ENCODE measurements around the gene GARIN5B. TPM values are rescaled to one million over a fixed set of nuclear protein-coding genes. Genes with fewer than 3 reads are reported as not detected.

GARIN5B gene
- polyA plus RNA-seq, 1 of the 3 experiments (the other 2 are of a cell fraction): not detected

DNA sequence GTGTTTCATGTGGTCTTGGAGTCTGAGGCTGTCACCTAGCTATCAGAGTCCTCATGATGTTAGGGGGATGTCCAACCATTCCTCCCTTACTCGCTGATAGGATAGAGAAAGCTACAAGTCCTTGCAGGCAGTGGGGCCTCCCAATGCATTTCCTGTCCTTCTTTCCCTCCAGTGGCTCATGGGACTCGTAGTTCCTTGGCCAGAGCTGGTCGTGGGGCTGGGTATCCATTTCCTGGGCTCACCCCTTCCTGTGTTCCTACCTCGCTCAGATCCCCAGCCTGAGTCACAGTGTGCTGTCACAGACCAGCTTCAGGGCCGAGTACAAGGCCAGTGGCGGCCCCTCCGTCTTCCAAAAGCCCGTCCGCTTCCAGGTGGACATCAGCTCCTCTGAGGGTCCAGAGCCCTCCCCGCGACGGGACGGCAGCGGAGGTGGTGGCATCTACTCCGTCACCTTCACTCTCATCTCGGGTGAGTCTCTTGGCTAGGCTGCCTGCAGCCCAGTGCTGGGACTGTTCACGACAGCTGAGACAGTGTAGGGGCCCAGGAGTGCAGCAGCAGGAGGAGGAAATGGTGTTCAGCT lies 57.0 kb downstream of the GARIN5B start (continued):
- TF ChIP-seq EZH2phosphoT487 (IDR thresholded peaks at IDR 0.05; ENCODE audit: borderline replicate concordance, low read depth): no peak

GRCh38 chr19:55305491-55305890 lies 57.6 kb downstream of the GARIN5B start:
- peaks cover 0 to 8% of the 10 kb centered on the region in 2 experiments; a peak in 1 of 4 replicates for H3K4me1 ChIP-seq (ENCODE audit: control insufficient read depth in 1 of 2, insufficient read depth in 2 of 2, low read depth in 1 of 2, low read length in 1 of 2)
- H3K4me2 ChIP-seq: no peak overlapping the region
- no peaks in the 10 kb centered on the region for H4K20me1 ChIP-seq (ENCODE audit: insufficient read depth)
- no peak overlapping the region for H3K4me3 ChIP-seq (ENCODE audit: low read depth in 2 of 2, low read length in 1 of 2)
- no peak overlapping the region for H2AFZ ChIP-seq (ENCODE audit: low read depth)
- peaks cover 33 to 46% of the 10 kb centered on the region in 2 experiments for H3K36me3 ChIP-seq (replicated peaks in 1 of 2; ENCODE audit: control insufficient read depth in 1 of 2, insufficient read depth in 2 of 2, low read length in 1 of 2)
- TF ChIP-seq GABPA (IDR thresholded peaks at IDR 0.05; ENCODE audit: low read depth) (peak; percentile 65), NRF1 (IDR thresholded peaks at IDR 0.05; ENCODE audit: low read depth, low read length) (no peak), FOXJ3 (CRISPR knock-in tag; IDR thresholded peaks at IDR 0.05) (no peak), SIN3A (IDR thresholded peaks at IDR 0.05; ENCODE audit: borderline replicate concordance, low read depth, low read length) (no peak), CHD2 (IDR thresholded peaks at IDR 0.05; ENCODE audit: low read length, partially characterized antibody) (peak; percentile 42), GATA2 (CRISPR knock-in tag; IDR thresholded peaks at IDR 0.05) (no peak), RXRA (IDR thresholded peaks at IDR 0.05; ENCODE audit: borderline replicate concordance, low read depth) (no peak), CTCF (IDR thresholded peaks at IDR 0.05) (no peak), EP300 (IDR thresholded peaks at IDR 0.05; ENCODE audit: borderline replicate concordance in 1 of 2, low read depth in 1 of 2, low read length in 1 of 2) (no peak)
- TF ChIP-seq, protein P1, sequence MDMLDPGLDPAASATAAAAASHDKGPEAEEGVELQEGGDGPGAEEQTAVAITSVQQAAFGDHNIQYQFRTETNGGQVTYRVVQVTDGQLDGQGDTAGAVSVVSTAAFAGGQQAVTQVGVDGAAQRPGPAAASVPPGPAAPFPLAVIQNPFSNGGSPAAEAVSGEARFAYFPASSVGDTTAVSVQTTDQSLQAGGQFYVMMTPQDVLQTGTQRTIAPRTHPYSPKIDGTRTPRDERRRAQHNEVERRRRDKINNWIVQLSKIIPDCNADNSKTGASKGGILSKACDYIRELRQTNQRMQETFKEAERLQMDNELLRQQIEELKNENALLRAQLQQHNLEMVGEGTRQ (IDR thresholded peaks at IDR 0.05; ENCODE audit: borderline replicate concordance, low read depth, low read length): no peak
- H3K9me2 ChIP-seq: no peaks in the 10 kb centered on the region
- WGBS (ENCODE audit: low lambda C conversion rate): 76% methylated on average over 9 of the region's 9 CpGs
- ChIA-PET POLR2A (no interaction called here), CTCF (interaction anchor here (0.9 to 1.2 kb wide), 2 partner anchors 11 to 113 kb away, joined by 3 to 4 read pairs; no protein-coding TSS in a partner anchor)
- H3K9ac ChIP-seq: no peak overlapping the region
- H3K27ac ChIP-seq (ENCODE audit: low read depth in 2 of 2, low read length in 1 of 2): no peak overlapping the region
- DNase-seq: peak; percentile 84
- H3K79me2 ChIP-seq (ENCODE audit: insufficient read depth): no peaks in the 10 kb centered on the region
- no peaks in the 10 kb centered on the region for H3F3A ChIP-seq (replicated peaks; ENCODE audit: insufficient read depth)
- H3K27me3 ChIP-seq (ENCODE audit: insufficient read depth): no peaks in the 10 kb centered on the region
- H3K9me3 ChIP-seq: no peaks in the 10 kb centered on the region

DNA sequence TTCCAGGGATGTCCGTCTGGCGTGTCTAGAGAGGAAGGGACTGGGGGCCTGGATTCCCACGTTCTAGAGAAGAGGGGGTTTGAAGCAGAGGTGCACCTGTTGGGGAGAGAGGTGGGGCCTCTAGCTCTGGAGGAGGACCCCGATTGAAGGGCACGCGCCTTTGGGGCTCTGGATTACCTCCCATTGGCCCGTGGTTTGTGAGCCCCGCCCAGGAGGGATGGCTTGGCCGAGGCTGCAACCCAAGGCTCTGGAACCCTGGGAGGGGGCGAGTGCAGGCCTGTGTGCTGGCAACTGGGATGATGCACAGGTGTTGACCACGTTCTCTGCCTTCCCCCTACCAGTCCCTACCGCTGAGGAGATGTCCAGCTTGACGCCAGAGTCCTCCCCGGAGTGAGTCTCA lies 58.1 kb downstream of the GARIN5B start:
- no peak overlapping the region for H3K9ac ChIP-seq
- peaks cover 0 to 8% of the 10 kb centered on the region in 2 experiments; a peak in 1 of 4 replicates for H3K4me1 ChIP-seq (ENCODE audit: control insufficient read depth in 1 of 2, insufficient read depth in 2 of 2, low read depth in 1 of 2, low read length in 1 of 2)
- H3K27ac ChIP-seq (ENCODE audit: low read depth in 2 of 2, low read length in 1 of 2): no peak overlapping the region
- no peak overlapping the region for H3K4me3 ChIP-seq (ENCODE audit: low read depth in 2 of 2, low read length in 1 of 2)
- WGBS (ENCODE audit: low lambda C conversion rate): 90% methylated on average over 11 of the region's 14 CpGs
- H3K9me2 ChIP-seq: no peaks in the 10 kb centered on the region
- POLR2A ChIA-PET: no interaction called here
- CTCF ChIA-PET: interaction anchor here (1.2 kb wide), 1 partner anchor 10 kb away, joined by 4 read pairs; no protein-coding TSS in a partner anchor
- no peaks in the 10 kb centered on the region for H3K79me2 ChIP-seq (ENCODE audit: insufficient read depth)
- no peaks in the 10 kb centered on the region for H3K27me3 ChIP-seq (ENCODE audit: insufficient read depth)
- no peak overlapping the region for H3K4me2 ChIP-seq
- H3K36me3 ChIP-seq (replicated peaks in 1 of 2; ENCODE audit: control insufficient read depth in 1 of 2, insufficient read depth in 2 of 2, low read length in 1 of 2): peaks cover 33 to 46% of the 10 kb centered on the region in 2 experiments
- DNase-seq: no peak
- no peak overlapping the region for H2AFZ ChIP-seq (ENCODE audit: low read depth)
- H3K9me3 ChIP-seq: no peaks in the 10 kb centered on the region
- H4K20me1 ChIP-seq (ENCODE audit: insufficient read depth): no peaks in the 10 kb centered on the region
- H3F3A ChIP-seq (replicated peaks; ENCODE audit: insufficient read depth): no peaks in the 10 kb centered on the region
- TF ChIP-seq POLR2AphosphoS5 (IDR thresholded peaks at IDR 0.05; ENCODE audit: low read depth, low read length): no peak
- no peak for TF ChIP-seq ZBTB33 (IDR thresholded peaks at IDR 0.05; ENCODE audit: borderline replicate concordance, low read depth)
- TF ChIP-seq EP300 (IDR thresholded peaks at IDR 0.05; ENCODE audit: borderline replicate concordance in 1 of 2, low read depth in 1 of 2, low read length in 1 of 2): no peak
- TF ChIP-seq CTCF (IDR thresholded peaks at IDR 0.05): no peak
- TF ChIP-seq, protein P1 (IDR thresholded peaks at IDR 0.05; ENCODE audit: borderline replicate concordance, low read depth, low read length): no peak
- TF ChIP-seq CHD2 (IDR thresholded peaks at IDR 0.05; ENCODE audit: low read length, partially characterized antibody): no peak
- TF ChIP-seq GATA2 (CRISPR knock-in tag; IDR thresholded peaks at IDR 0.05): no peak
